T47D (cell line): Measurements from ENCODE around the gene UXS1.

ENCODE experiments used
- DNase-seq, 2 experiments: peaks; one replicate each; pipeline versions ENCODE4 v3.0.0 to v3.0.0-alpha.2; 2011 to 2012; ENCODE audit warnings: low read depth in 1 of 2, low spot score in 1 of 2
- JUND ChIP-seq: IDR thresholded peaks from 2 replicates; pipeline ENCODE4 v1.6.1; 2012; ENCODE audit warnings: low read depth
- in situ Hi-C: cut with HindIII; loops from 2 replicates; pipeline ENCODE4 v1.10.0; 2016; ENCODE audit warnings: low sequenced_read_pairs, low pct_unique_long_range_greater_than_20kb

The UXS1 gene

GRCh38 chr2:106106622-106107508 is 87.2 kb downstream of the UXS1 start:
- TF ChIP-seq JUND = no peak
- no peak for DNase-seq
- in situ Hi-C loops = no loop called here

GRCh38 chr2:106105151-106105922 is 88.8 kb downstream of the UXS1 start:
- TF ChIP-seq JUND = no peak
- in situ Hi-C loops = no loop called here
- no peak for DNase-seq

DNA sequence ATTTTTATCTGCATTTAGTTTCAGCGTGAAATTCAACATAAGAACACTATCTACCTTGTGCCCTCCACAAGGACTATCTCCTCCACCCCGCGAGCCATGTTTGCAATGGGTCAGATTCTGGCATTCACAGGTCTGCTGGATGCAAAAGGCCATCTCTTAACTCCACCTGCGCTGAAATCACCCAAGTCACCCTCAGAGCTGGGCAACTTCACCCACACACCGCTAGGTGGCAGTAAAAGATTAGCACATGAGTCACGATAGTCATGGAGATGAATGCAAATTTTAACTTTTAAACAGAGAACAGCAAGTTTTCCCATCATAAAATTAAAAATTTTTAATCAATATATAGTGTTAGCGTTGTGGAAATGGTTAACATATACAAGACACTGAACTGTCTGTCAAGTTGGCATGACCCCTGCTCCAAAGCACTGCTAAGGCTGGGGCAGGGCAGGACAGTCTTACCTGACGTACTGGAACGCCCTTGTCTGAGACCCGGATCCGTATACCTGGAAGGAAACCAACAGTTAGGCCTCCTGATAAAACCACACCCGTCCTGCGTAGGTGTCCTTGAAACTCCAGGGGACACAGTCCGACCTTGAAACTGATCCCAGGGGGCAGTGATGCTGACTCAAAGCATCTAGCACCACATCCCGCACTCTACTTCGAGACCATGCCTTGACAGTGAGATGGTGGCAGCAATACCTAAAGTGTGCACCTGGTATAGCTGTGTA is 89.6 kb downstream of the UXS1 start:
- DNase-seq = peak; percentile 58 to 61
- TF ChIP-seq JUND = no peak
- in situ Hi-C loops = no loop called here

DNA sequence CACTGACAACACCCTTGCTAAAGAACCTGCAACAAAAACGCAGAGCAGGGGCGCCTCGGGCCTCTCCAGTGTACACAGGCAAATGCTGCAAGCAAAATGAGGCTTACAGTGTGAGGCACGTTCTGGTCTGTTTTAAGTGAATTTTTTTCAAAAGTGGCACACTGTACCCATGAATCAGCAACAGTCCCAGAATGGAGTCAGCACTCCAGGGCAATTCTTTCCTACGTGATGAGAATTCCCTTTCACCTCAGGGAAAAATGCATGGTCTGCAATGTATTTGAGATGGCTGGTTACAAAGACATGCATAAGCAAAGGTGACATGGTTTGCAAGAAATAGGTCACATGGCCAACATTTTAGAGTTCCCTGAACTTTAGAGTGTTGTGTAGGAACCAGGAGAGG is 94.4 kb downstream of the UXS1 start:
- DNase-seq = no peak
- in situ Hi-C loops = no loop called here
- TF ChIP-seq JUND = no peak

GRCh38 chr2:106098664-106099063 is 95.4 kb downstream of the UXS1 start:
- in situ Hi-C loops = no loop called here

GRCh38 chr2:106098081-106098480 is 96.0 kb downstream of the UXS1 start:
- in situ Hi-C loops = no loop called here
- TF ChIP-seq JUND = no peak
- DNase-seq = peak in 1 of 2 experiments; percentile 27

More at GRCh38 chr2:106098664-106099063, 95.4 kb downstream of the UXS1 start:
- no peak for TF ChIP-seq JUND
- DNase-seq = no peak

GRCh38 chr2:106097038-106098000 is 96.8 kb downstream of the UXS1 start:
- TF ChIP-seq JUND = no peak
- no peak for DNase-seq
- in situ Hi-C loops = no loop called here

GRCh38 chr2:106096299-106097037 is 97.6 kb downstream of the UXS1 start:
- in situ Hi-C loops = no loop called here
- no peak for TF ChIP-seq JUND
- no peak for DNase-seq

GRCh38 chr2:106095478-106096298 is 98.4 kb downstream of the UXS1 start:
- in situ Hi-C loops = no loop called here
- no peak for TF ChIP-seq JUND
- DNase-seq = no peak

- no peak for DNase-seq
- in situ Hi-C loops = no loop called here
- TF ChIP-seq JUND = no peak
These were observed 99.8 kb downstream of the UXS1 start for GRCh38 chr2:106094131-106094841.
